Measurements from ENCODE around the gene BEST1.

BEST1 gene

GRCh38 chr11:61976420-61976800 lies 26.3 kb downstream of the BEST1 start:
- Histone ChIP-seq H3K27me3 (ENCODE audit: control insufficient read depth, insufficient read depth, low read length) (no peaks in the 10 kb centered on the region), H3K36me3 (ENCODE audit: insufficient read depth, low read length) (no peaks in the 10 kb centered on the region), H3K9me3 (replicated peaks; ENCODE audit: low read length) (no peaks in the 10 kb centered on the region), H3K9ac (ENCODE audit: low read depth, low read length) (no peak overlapping the region), H3K4me3 (ENCODE audit: low read length) (no peak overlapping the region), H3K4me2 (ENCODE audit: low read length) (no peak overlapping the region), H3K4me1 (ENCODE audit: control insufficient read depth, insufficient read depth, low read length) (peaks cover 42% of the 10 kb centered on the region)

GRCh38 chr11:61976813-61977475 lies 26.8 kb downstream of the BEST1 start:
- H3K4me2 ChIP-seq (ENCODE audit: low read length), result no peak overlapping the region
- peaks cover 39% of the 10 kb centered on the region for H3K4me1 ChIP-seq (ENCODE audit: control insufficient read depth, insufficient read depth, low read length)

GRCh38 chr11:61978703-61979661 lies 28.8 kb downstream of the BEST1 start:
- Histone ChIP-seq H3K36me3 (ENCODE audit: insufficient read depth, low read length) (no peaks in the 10 kb centered on the region), H3K9ac (ENCODE audit: low read depth, low read length) (no peak overlapping the region), H3K27me3 (ENCODE audit: control insufficient read depth, insufficient read depth, low read length) (no peaks in the 10 kb centered on the region), H3K4me2 (ENCODE audit: low read length) (no peak overlapping the region), H3K4me3 (ENCODE audit: low read length) (no peak overlapping the region), H3K9me3 (replicated peaks; ENCODE audit: low read length) (no peaks in the 10 kb centered on the region), H3K4me1 (ENCODE audit: control insufficient read depth, insufficient read depth, low read length) (peaks cover 19% of the 10 kb centered on the region)

More at GRCh38 chr11:61976813-61977475, 26.8 kb downstream of the BEST1 start:
- Histone ChIP-seq H3K4me3 (ENCODE audit: low read length) (no peak overlapping the region), H3K27me3 (ENCODE audit: control insufficient read depth, insufficient read depth, low read length) (no peaks in the 10 kb centered on the region), H3K36me3 (ENCODE audit: insufficient read depth, low read length) (no peaks in the 10 kb centered on the region), H3K9me3 (replicated peaks; ENCODE audit: low read length) (no peaks in the 10 kb centered on the region), H3K9ac (ENCODE audit: low read depth, low read length) (no peak overlapping the region)

- Histone ChIP-seq H3K9ac (ENCODE audit: low read depth, low read length) (no peak overlapping the region), H3K4me2 (ENCODE audit: low read length) (no peak overlapping the region), H3K9me3 (replicated peaks; ENCODE audit: low read length) (no peaks in the 10 kb centered on the region), H3K36me3 (ENCODE audit: insufficient read depth, low read length) (no peaks in the 10 kb centered on the region), H3K27me3 (ENCODE audit: control insufficient read depth, insufficient read depth, low read length) (no peaks in the 10 kb centered on the region), H3K4me3 (ENCODE audit: low read length) (no peak overlapping the region), H3K4me1 (ENCODE audit: control insufficient read depth, insufficient read depth, low read length) (peaks cover 18% of the 10 kb centered on the region)
These were observed 30.8 kb downstream of the BEST1 start for GRCh38 chr11:61980783-61981541.

GRCh38 chr11:61983419-61983818 lies 33.3 kb downstream of the BEST1 start:
- Histone ChIP-seq H3K4me2 (ENCODE audit: low read length) (no peak overlapping the region), H3K36me3 (ENCODE audit: insufficient read depth, low read length) (no peaks in the 10 kb centered on the region), H3K27me3 (ENCODE audit: control insufficient read depth, insufficient read depth, low read length) (no peaks in the 10 kb centered on the region), H3K9ac (ENCODE audit: low read depth, low read length) (no peak overlapping the region), H3K4me1 (ENCODE audit: control insufficient read depth, insufficient read depth, low read length) (peaks cover 9% of the 10 kb centered on the region), H3K4me3 (ENCODE audit: low read length) (no peak overlapping the region), H3K9me3 (replicated peaks; ENCODE audit: low read length) (peaks cover 7% of the 10 kb centered on the region)

GRCh38 chr11:61985869-61986268 lies 35.7 kb downstream of the BEST1 start:
- no peaks in the 10 kb centered on the region for H3K36me3 ChIP-seq (ENCODE audit: insufficient read depth, low read length)
- H3K4me2 ChIP-seq (ENCODE audit: low read length), result no peak overlapping the region
- peaks cover 7% of the 10 kb centered on the region for H3K9me3 ChIP-seq (replicated peaks; ENCODE audit: low read length)
- H3K4me3 ChIP-seq (ENCODE audit: low read length), result no peak overlapping the region
- no peaks in the 10 kb centered on the region for H3K4me1 ChIP-seq (ENCODE audit: control insufficient read depth, insufficient read depth, low read length)
- H3K9ac ChIP-seq (ENCODE audit: low read depth, low read length), result no peak overlapping the region
- H3K27me3 ChIP-seq (ENCODE audit: control insufficient read depth, insufficient read depth, low read length), result no peaks in the 10 kb centered on the region

- no peak overlapping the region for H3K9ac ChIP-seq (ENCODE audit: low read depth, low read length)
- H3K4me1 ChIP-seq (ENCODE audit: control insufficient read depth, insufficient read depth, low read length), result no peaks in the 10 kb centered on the region
- H3K36me3 ChIP-seq (ENCODE audit: insufficient read depth, low read length), result no peaks in the 10 kb centered on the region
- no peaks in the 10 kb centered on the region for H3K27me3 ChIP-seq (ENCODE audit: control insufficient read depth, insufficient read depth, low read length)
- H3K4me3 ChIP-seq (ENCODE audit: low read length), result no peak overlapping the region
- H3K4me2 ChIP-seq (ENCODE audit: low read length), result no peak overlapping the region
- H3K9me3 ChIP-seq (replicated peaks; ENCODE audit: low read length), result peaks cover 5% of the 10 kb centered on the region
These were observed 44.8 kb downstream of the BEST1 start for GRCh38 chr11:61994981-61995380.

GRCh38 chr11:61996933-61997332 lies 46.8 kb downstream of the BEST1 start:
- Histone ChIP-seq H3K27me3 (ENCODE audit: control insufficient read depth, insufficient read depth, low read length) (no peaks in the 10 kb centered on the region), H3K4me1 (ENCODE audit: control insufficient read depth, insufficient read depth, low read length) (no peaks in the 10 kb centered on the region), H3K4me2 (ENCODE audit: low read length) (no peak overlapping the region), H3K4me3 (ENCODE audit: low read length) (no peak overlapping the region), H3K9me3 (replicated peaks; ENCODE audit: low read length) (peaks cover 5% of the 10 kb centered on the region), H3K36me3 (ENCODE audit: insufficient read depth, low read length) (no peaks in the 10 kb centered on the region), H3K9ac (ENCODE audit: low read depth, low read length) (no peak overlapping the region)

- no peak overlapping the region for H3K4me2 ChIP-seq (ENCODE audit: low read length)
- H3K9me3 ChIP-seq (replicated peaks; ENCODE audit: low read length), result peaks cover 5% of the 10 kb centered on the region
- no peaks in the 10 kb centered on the region for H3K36me3 ChIP-seq (ENCODE audit: insufficient read depth, low read length)
- H3K4me3 ChIP-seq (ENCODE audit: low read length), result no peak overlapping the region
- no peaks in the 10 kb centered on the region for H3K27me3 ChIP-seq (ENCODE audit: control insufficient read depth, insufficient read depth, low read length)
- no peak overlapping the region for H3K9ac ChIP-seq (ENCODE audit: low read depth, low read length)
- peaks cover 2% of the 10 kb centered on the region for H3K4me1 ChIP-seq (ENCODE audit: control insufficient read depth, insufficient read depth, low read length)
These were observed 49.2 kb downstream of the BEST1 start for GRCh38 chr11:61999141-61999975.

- Histone ChIP-seq H3K9me3 (replicated peaks; ENCODE audit: low read length) (peaks cover 5% of the 10 kb centered on the region), H3K9ac (ENCODE audit: low read depth, low read length) (no peak overlapping the region), H3K4me3 (ENCODE audit: low read length) (no peak overlapping the region), H3K4me2 (ENCODE audit: low read length) (no peak overlapping the region), H3K27me3 (ENCODE audit: control insufficient read depth, insufficient read depth, low read length) (no peaks in the 10 kb centered on the region), H3K36me3 (ENCODE audit: insufficient read depth, low read length) (no peaks in the 10 kb centered on the region), H3K4me1 (ENCODE audit: control insufficient read depth, insufficient read depth, low read length) (peaks cover 16% of the 10 kb centered on the region)
These were observed 50.6 kb downstream of the BEST1 start for GRCh38 chr11:62000539-62001446.

Data from skeletal muscle satellite cell (primary cell).